ENCODE results near the gene MYO5B. TPM values are rescaled to one million over a fixed set of nuclear protein-coding genes. Genes with fewer than 3 reads are reported as not detected.

The MYO5B gene
- total RNA-seq, 5 donors from 2014 or later (not counting 1 experiment from before 2014, with no cell fraction given), result 0.09 to 0.72 (median 0.50) TPM; not detected in 2

DNA sequence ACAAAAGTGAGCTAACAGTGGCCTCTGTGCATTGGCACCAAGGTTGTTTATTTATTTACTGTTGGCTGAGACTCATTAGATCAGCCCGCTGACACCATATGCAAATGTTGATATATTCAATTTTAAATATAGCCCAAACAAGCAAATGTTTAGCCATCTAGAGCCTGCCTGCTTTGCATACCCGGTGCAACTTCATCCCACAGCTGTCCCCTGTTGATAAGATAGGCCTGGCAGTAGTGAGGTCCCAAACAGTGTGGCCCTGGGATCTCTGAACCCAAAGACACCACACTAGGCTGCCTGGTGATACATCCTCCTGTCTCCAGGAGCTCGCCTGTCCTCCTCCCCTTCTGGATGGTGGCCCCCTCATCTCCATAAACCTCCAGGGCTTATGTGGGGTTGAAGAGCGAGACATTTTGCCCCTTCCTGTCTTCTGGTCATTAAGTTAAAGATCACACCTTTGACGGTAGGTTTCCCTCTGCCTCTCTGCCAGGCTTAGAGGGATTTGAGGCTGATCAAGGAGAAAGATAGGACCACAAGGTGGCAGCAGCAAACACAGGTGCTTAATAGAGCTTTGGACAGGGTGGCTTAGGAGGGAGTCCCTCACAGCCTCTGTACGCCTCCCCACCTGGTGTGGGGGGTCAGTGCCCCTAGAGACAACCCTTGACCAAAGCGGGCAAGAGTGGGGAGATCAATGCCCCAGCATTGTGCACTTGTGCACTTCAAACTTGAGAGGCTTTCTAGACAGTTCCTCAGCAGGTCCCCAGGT is 23.7 kb upstream of the MYO5B start:
- Mint-ChIP-seq H3K4me1 (no peaks in the 10 kb centered on the region), H3K27ac (no peak overlapping the region), H3K36me3 (peaks cover 4% of the 10 kb centered on the region), H3K4me3 (no peak overlapping the region), H3K27me3 (peaks cover 27 to 41% of the 10 kb centered on the region in 2 donors), H3K9me3 (peaks cover 0 to 19% (median 10%) of the 10 kb centered on the region in 3 donors)
- no peak overlapping the region for H3K4me3 ChIP-seq (ENCODE audit: control insufficient read depth in 1 of 2, extremely low read depth in 1 of 2, low read length in 1 of 2)
- 36% methylated on average over 2 of the region's 7 CpGs for WGBS (ENCODE audit: insufficient coverage)
- ChIA-PET POLR2A (interaction anchor here (0.6 to 1.1 kb wide), 2 partner anchors 139 to 144 kb away, joined by 3 read pairs; no protein-coding TSS in a partner anchor), CTCF (interaction anchor here (0.6 to 2.9 kb wide), 4 partner anchors 50 to 923 kb away, joined by 3 to 54 read pairs (median 4); no protein-coding TSS in a partner anchor)
- DNase-seq (peak in 20 of 35 experiments; percentile 3 to 66 (median 20)), ATAC-seq (replicated peaks in 1 of 4) (peak in 2 of 4 experiments; percentile 43 to 53)
- H3K9me3 ChIP-seq, result no peaks in the 10 kb centered on the region
- no peaks in the 10 kb centered on the region for H3K4me1 ChIP-seq (ENCODE audit: control insufficient read depth in 1 of 2, extremely low read depth in 1 of 2, insufficient read depth in 2 of 2, low read length in 2 of 2)
- H3K27ac ChIP-seq (ENCODE audit: low read length), result no peak overlapping the region
- H3K36me3 ChIP-seq (ENCODE audit: control insufficient read depth in 2 of 2, extremely low read depth in 1 of 2, insufficient read depth in 1 of 2, low read length in 1 of 2), result no peaks in the 10 kb centered on the region
- peaks cover 0 to 16% of the 10 kb centered on the region in 2 experiments for H3K27me3 ChIP-seq (replicated peaks in 1 of 2; ENCODE audit: control insufficient read depth in 2 of 2, extremely low read depth in 1 of 2, insufficient read depth in 2 of 2, low read length in 1 of 2)

DNA sequence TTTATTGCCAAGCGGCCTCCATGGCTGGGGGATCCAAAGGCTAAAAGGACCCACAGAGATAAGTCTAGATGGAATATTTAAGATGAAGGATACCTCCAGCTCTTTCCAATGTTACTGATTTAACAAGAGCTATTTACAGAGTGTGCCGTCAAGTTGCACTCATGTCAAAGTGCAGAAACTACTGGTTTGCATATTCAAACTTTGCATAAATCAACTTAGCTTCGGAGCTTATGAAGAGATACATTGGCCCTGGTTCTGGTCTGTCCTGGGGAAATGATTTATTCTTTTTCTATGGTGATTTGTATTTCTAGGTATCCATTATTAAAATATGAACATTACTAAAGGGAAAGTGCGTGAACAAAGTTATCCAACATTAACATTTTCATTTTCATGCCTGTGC is 14.4 kb upstream of the MYO5B start:
- H3K27ac Mint-ChIP-seq, result no peak overlapping the region
- Histone ChIP-seq H3K4me1 (ENCODE audit: control insufficient read depth in 1 of 2, extremely low read depth in 1 of 2, insufficient read depth in 2 of 2, low read length in 2 of 2) (no peaks in the 10 kb centered on the region), H3K9me3 (no peaks in the 10 kb centered on the region), H3K27ac (ENCODE audit: low read length) (no peak overlapping the region), H3K4me3 (ENCODE audit: control insufficient read depth in 1 of 2, extremely low read depth in 1 of 2, low read length in 1 of 2) (no peak overlapping the region), H3K36me3 (ENCODE audit: control insufficient read depth in 2 of 2, extremely low read depth in 1 of 2, insufficient read depth in 1 of 2, low read length in 1 of 2) (no peaks in the 10 kb centered on the region), H3K27me3 (replicated peaks in 1 of 2; ENCODE audit: control insufficient read depth in 2 of 2, extremely low read depth in 1 of 2, insufficient read depth in 2 of 2, low read length in 1 of 2) (peaks cover 11 to 33% of the 10 kb centered on the region in 2 experiments)
- DNase-seq, result no peak
- WGBS (ENCODE audit: insufficient coverage), result 92% methylated on average over 2 of the region's 4 CpGs
- no peak overlapping the region for H3K4me3 Mint-ChIP-seq
- ChIA-PET POLR2A (no interaction called here), CTCF (no interaction called here)
- H3K9me3 Mint-ChIP-seq, result no peaks in the 10 kb centered on the region
- ATAC-seq (replicated peaks in 1 of 4), result no peak
- H3K4me1 Mint-ChIP-seq, result peaks cover 2 to 4% (median 3%) of the 10 kb centered on the region in 3 donors
- H3K36me3 Mint-ChIP-seq, result no peaks in the 10 kb centered on the region
- H3K27me3 Mint-ChIP-seq, result peaks cover 63% of the 10 kb centered on the region in 2 donors

DNA sequence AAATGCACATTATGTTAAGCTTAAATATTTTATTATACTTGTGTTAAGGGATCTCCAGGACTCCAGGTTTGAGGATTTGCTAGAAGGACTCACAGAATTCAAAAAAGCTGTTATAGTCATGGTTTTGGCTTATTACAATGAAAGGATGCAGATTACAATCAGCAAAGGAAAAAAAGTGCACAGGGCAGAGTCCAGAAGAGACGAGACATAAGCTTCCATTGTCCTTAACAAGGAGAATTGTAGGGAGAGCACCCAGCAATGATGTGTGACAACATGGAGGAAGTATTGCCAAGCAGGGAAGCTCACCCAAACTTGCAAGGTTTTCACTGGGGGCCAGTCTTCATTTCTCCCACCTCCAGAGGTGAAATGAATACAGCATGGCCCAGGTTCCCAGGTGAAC is 12.8 kb upstream of the MYO5B start:
- CTCF ChIA-PET, result interaction anchor here in 1 of 2 donors (0.6 kb wide), 1 partner anchor 150 kb away, joined by 3 read pairs; no protein-coding TSS in a partner anchor
- Mint-ChIP-seq H3K27ac (no peak overlapping the region), H3K36me3 (no peaks in the 10 kb centered on the region), H3K4me3 (no peak overlapping the region), H3K27me3 (peaks cover 60 to 68% of the 10 kb centered on the region in 2 donors), H3K9me3 (no peaks in the 10 kb centered on the region), H3K4me1 (peaks cover 8 to 11% (median 10%) of the 10 kb centered on the region in 3 donors)
- H3K27ac ChIP-seq (ENCODE audit: low read length), result no peak overlapping the region
- H3K9me3 ChIP-seq, result no peaks in the 10 kb centered on the region
- no peaks in the 10 kb centered on the region for H3K36me3 ChIP-seq (ENCODE audit: control insufficient read depth in 2 of 2, extremely low read depth in 1 of 2, insufficient read depth in 1 of 2, low read length in 1 of 2)
- POLR2A ChIA-PET, result interaction anchor here in 1 of 2 donors (0.6 kb wide), 1 partner anchor 190 kb away, joined by 3 read pairs; no protein-coding TSS in a partner anchor
- no peak for ATAC-seq (replicated peaks in 1 of 4)
- 0% methylated on average over 1 of the region's 1 CpG for WGBS (ENCODE audit: insufficient coverage)
- H3K4me1 ChIP-seq (ENCODE audit: control insufficient read depth in 1 of 2, extremely low read depth in 1 of 2, insufficient read depth in 2 of 2, low read length in 2 of 2), result peaks cover 0 to 7% of the 10 kb centered on the region in 2 experiments
- H3K27me3 ChIP-seq (replicated peaks in 1 of 2; ENCODE audit: control insufficient read depth in 2 of 2, extremely low read depth in 1 of 2, insufficient read depth in 2 of 2, low read length in 1 of 2), result peaks cover 12 to 45% of the 10 kb centered on the region in 2 experiments
- no peak overlapping the region for H3K4me3 ChIP-seq (ENCODE audit: control insufficient read depth in 1 of 2, extremely low read depth in 1 of 2, low read length in 1 of 2)
- no peak for DNase-seq

DNA sequence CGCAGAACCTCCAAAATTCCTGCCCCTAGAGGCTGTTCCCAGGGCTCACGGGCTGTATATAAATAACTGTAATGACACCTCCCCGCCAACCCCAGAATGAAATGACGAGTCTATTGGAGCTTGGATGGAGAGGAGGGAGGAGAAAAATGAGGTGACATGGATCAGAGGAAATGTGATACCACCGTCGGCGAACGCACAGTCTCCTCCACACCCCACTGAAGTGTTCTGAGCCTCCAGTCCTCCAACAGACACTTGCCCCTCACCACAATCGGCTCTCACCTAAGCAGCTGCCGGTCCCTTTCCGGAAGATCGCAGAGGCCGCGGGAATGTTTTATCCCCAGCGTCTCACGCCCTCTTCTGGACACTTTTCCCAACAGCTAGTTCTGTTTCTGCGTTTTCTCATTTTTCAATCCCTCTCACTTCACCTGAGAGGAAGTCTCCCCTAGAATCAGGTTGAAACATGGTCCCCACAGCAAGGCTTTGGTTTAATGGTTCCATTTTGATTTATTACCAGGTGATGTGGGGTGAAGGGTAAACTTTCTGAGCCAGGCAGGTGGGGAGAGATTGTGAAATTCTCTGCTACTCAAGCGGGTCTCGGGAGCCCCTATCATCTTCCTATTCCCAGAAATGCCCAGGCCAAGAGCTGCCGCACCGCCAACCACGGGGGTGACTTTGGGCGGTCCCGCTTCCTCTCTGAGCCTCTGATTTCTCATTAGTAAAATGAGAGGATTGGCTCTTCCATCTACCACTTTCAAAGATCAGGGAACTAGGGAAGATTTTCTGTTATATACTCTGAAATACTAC is 9.1 kb upstream of the MYO5B start:
- ATAC-seq (replicated peaks in 1 of 4) (no peak), DNase-seq (peak in 1 of 35 experiments; percentile 22)
- Mint-ChIP-seq H3K27me3 (peaks cover 43 to 65% of the 10 kb centered on the region in 2 donors), H3K36me3 (peaks cover 3% of the 10 kb centered on the region), H3K4me3 (no peak overlapping the region), H3K4me1 (peaks cover 8 to 11% (median 10%) of the 10 kb centered on the region in 3 donors), H3K27ac (no peak overlapping the region), H3K9me3 (peaks cover 0 to 13% (median 3%) of the 10 kb centered on the region in 3 donors)
- WGBS (ENCODE audit: insufficient coverage), result 0% methylated on average over 9 of the region's 24 CpGs
- ChIA-PET POLR2A (no interaction called here), CTCF (no interaction called here)
- H3K27me3 ChIP-seq (replicated peaks in 1 of 2; ENCODE audit: control insufficient read depth in 2 of 2, extremely low read depth in 1 of 2, insufficient read depth in 2 of 2, low read length in 1 of 2), result peaks cover 18 to 40% of the 10 kb centered on the region in 2 experiments
- H3K9me3 ChIP-seq, result no peaks in the 10 kb centered on the region
- no peak overlapping the region for H3K4me3 ChIP-seq (ENCODE audit: control insufficient read depth in 1 of 2, extremely low read depth in 1 of 2, low read length in 1 of 2)
- H3K27ac ChIP-seq (ENCODE audit: low read length), result no peak overlapping the region
- H3K4me1 ChIP-seq (ENCODE audit: control insufficient read depth in 1 of 2, extremely low read depth in 1 of 2, insufficient read depth in 2 of 2, low read length in 2 of 2), result peaks cover 0 to 7% of the 10 kb centered on the region in 2 experiments
- H3K36me3 ChIP-seq (ENCODE audit: control insufficient read depth in 2 of 2, extremely low read depth in 1 of 2, insufficient read depth in 1 of 2, low read length in 1 of 2), result no peaks in the 10 kb centered on the region

DNA sequence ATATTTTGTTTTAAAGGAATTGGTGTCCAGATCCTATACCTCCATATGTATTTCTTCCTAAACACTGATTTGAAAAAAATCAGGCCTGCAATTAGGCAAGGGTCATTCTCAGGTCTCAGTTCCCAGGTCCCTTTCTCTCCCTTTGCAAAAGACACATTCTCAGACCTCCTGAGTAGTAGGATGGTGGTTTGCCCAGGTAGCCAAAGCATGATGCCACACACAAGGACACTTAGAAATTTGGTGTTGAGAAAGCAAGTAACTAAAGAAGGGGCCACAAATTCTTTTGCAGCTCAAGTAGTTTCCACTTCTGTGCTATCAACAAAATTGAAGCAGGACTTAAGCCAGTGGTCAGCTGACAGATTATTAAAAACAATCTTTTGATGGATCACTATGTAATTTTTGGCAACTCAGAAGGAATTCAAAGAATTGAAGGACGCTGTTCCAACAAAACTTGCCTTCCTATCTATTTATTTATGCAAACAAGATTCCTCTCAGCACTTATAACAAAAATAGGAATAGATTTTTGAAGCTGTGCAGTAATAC is 6.6 kb upstream of the MYO5B start:
- CTCF ChIA-PET, result no interaction called here
- no peaks in the 10 kb centered on the region for H3K9me3 ChIP-seq
- Mint-ChIP-seq H3K4me3 (no peak overlapping the region), H3K4me1 (peaks cover 8 to 13% (median 11%) of the 10 kb centered on the region in 3 donors), H3K9me3 (peaks cover 0 to 13% (median 3%) of the 10 kb centered on the region in 3 donors), H3K27me3 (peaks cover 53 to 79% of the 10 kb centered on the region in 2 donors), H3K36me3 (peaks cover 3% of the 10 kb centered on the region), H3K27ac (no peak overlapping the region)
- peaks cover 27 to 37% of the 10 kb centered on the region in 2 experiments for H3K27me3 ChIP-seq (replicated peaks in 1 of 2; ENCODE audit: control insufficient read depth in 2 of 2, extremely low read depth in 1 of 2, insufficient read depth in 2 of 2, low read length in 1 of 2)
- no peak overlapping the region for H3K4me3 ChIP-seq (ENCODE audit: control insufficient read depth in 1 of 2, extremely low read depth in 1 of 2, low read length in 1 of 2)
- no peak overlapping the region for H3K27ac ChIP-seq (ENCODE audit: low read length)
- ATAC-seq (replicated peaks in 1 of 4) (no peak), DNase-seq (no peak)
- POLR2A ChIA-PET, result no interaction called here
- no peaks in the 10 kb centered on the region for H3K36me3 ChIP-seq (ENCODE audit: control insufficient read depth in 2 of 2, extremely low read depth in 1 of 2, insufficient read depth in 1 of 2, low read length in 1 of 2)
- H3K4me1 ChIP-seq (ENCODE audit: control insufficient read depth in 1 of 2, extremely low read depth in 1 of 2, insufficient read depth in 2 of 2, low read length in 2 of 2), result peaks cover 0 to 7% of the 10 kb centered on the region in 2 experiments
- no CpG with 5 or more reads among the region's 1 CpG for WGBS (ENCODE audit: insufficient coverage)

DNA sequence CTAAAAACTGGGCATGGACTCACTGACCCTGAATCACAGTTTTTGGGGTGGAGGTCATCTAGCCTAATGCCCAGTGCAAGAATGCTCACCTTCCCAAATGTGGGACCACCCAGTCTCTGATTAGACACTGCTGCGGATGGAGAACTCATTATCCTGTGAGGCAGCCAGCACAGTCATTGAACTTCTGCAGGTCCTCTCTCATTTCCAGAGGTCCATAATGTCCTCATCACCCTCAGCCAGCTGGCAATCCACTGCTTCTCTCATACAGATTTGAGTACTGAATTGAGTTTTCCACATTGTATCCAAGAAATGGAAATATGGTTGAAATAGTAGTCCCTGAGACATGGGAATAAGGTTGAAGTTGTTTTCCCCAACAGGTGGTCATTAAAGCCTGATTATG is 5.0 kb upstream of the MYO5B start:
- H3K9me3 Mint-ChIP-seq, result peaks cover 0 to 13% (median 3%) of the 10 kb centered on the region in 3 donors
- H3K4me1 Mint-ChIP-seq, result peaks cover 15 to 21% (median 16%) of the 10 kb centered on the region in 3 donors
- Histone ChIP-seq H3K36me3 (ENCODE audit: control insufficient read depth in 2 of 2, extremely low read depth in 1 of 2, insufficient read depth in 1 of 2, low read length in 1 of 2) (no peaks in the 10 kb centered on the region), H3K9me3 (no peaks in the 10 kb centered on the region), H3K4me1 (ENCODE audit: control insufficient read depth in 1 of 2, extremely low read depth in 1 of 2, insufficient read depth in 2 of 2, low read length in 2 of 2) (peaks cover 2 to 12% of the 10 kb centered on the region in 2 experiments), H3K4me3 (ENCODE audit: control insufficient read depth in 1 of 2, extremely low read depth in 1 of 2, low read length in 1 of 2) (no peak overlapping the region), H3K27ac (ENCODE audit: low read length) (no peak overlapping the region), H3K27me3 (replicated peaks in 1 of 2; ENCODE audit: control insufficient read depth in 2 of 2, extremely low read depth in 1 of 2, insufficient read depth in 2 of 2, low read length in 1 of 2) (peaks cover 34 to 45% of the 10 kb centered on the region in 2 experiments)
- WGBS (ENCODE audit: insufficient coverage), result 88% methylated on average over 1 of the region's 1 CpG
- ATAC-seq (replicated peaks in 1 of 4) (no peak), DNase-seq (no peak)
- ChIA-PET CTCF (interaction anchor here in 1 of 2 donors (0.5 kb wide), 1 partner anchor 13 kb away, joined by 4 read pairs; no protein-coding TSS in a partner anchor), POLR2A (no interaction called here)
- no peak overlapping the region for H3K27ac Mint-ChIP-seq
- peaks cover 3% of the 10 kb centered on the region for H3K36me3 Mint-ChIP-seq
- no peak overlapping the region for H3K4me3 Mint-ChIP-seq
- H3K27me3 Mint-ChIP-seq, result peaks cover 56 to 78% of the 10 kb centered on the region in 2 donors
